ENCODE data around the gene SCD. TPM values are rescaled to one million over a fixed set of nuclear protein-coding genes. Genes with fewer than 3 reads are reported as not detected.
A peak's percentile ranks its signal among the peaks of the same experiment; 100 is the strongest.
"Not testable (repeated sequence)": the region's sequence is repeated elsewhere in the genome, so short reads cannot be mapped to it uniquely, and the experiment has no call there.

SCD gene
- 163 and 165 TPM in 2 replicates for total RNA-seq (2014; rRNA removed; shearing (Covaris generic))
- polyA plus RNA-seq (2014; cell fraction: nucleus; rRNA removed) = 363 and 475 TPM in 2 replicates

DNA sequence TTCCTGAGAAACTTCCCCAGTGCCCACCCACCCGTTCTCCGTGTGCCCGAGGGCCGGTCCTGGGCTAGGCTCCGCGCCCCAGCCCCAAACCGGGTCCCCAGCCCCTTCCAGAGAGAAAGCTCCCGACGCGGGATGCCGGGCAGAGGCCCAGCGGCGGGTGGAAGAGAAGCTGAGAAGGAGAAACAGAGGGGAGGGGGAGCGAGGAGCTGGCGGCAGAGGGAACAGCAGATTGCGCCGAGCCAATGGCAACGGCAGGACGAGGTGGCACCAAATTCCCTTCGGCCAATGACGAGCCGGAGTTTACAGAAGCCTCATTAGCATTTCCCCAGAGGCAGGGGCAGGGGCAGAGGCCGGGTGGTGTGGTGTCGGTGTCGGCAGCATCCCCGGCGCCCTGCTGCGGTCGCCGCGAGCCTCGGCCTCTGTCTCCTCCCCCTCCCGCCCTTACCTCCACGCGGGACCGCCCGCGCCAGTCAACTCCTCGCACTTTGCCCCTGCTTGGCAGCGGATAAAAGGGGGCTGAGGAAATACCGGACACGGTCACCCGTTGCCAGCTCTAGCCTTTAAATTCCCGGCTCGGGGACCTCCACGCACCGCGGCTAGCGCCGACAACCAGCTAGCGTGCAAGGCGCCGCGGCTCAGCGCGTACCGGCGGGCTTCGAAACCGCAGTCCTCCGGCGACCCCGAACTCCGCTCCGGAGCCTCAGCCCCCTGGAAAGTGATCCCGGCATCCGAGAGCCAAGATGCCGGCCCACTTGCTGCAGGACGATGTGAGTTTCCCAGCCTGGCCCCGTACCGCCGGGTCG is at the start of gene SCD:
Gene SCD, plus strand, starts transcription at position 469 of the 803 bp plus-strand sequence. Its CDS starts 272 bp downstream, at position 741.
- DNase-seq (ENCODE audit: extremely low read depth, low read depth) = peak; percentile 96

DNA sequence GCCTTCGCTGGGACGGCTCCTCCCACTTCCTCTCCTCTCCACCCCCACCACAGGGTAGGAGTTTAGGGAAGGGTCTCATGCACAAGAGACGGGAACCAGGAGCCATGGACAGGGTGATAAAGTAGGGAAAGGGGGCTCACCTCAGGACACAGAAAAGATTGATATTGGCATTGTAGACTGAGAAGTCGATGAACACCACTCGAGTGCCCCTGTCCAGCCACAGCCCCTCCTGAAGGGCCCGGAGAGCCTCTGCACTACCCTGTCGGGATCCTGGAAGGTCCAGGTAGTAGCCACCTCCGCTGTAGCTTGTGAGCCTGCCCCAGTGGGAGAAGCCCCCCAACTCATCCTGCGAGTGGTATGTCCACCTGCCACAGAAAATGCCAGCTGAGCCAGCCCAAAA is 49.8 kb upstream of the SCD start:
- DNase-seq (ENCODE audit: extremely low read depth, low read depth) = no peak

DNA sequence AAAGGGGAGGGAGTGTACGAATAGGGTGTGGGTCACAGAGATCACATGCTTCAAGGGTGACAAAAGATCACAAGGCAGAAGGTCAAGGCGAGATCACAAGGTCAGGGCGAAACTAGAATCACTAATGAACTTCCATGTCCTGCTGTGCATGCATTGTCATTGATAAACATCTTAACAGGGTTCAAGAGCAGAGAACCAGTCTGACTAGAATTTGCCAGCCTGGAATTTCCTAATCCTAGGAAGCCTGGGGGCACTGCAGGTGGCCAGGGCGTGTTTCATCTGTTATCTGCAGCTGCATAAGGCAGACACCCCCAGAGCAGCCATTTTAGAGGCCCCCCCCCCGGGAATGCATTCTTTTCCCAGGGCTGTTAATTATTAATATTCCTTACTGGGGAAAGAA is 45.9 kb upstream of the SCD start:
- DNase-seq (ENCODE audit: extremely low read depth, low read depth) = not testable (repeated sequence)

GRCh38 chr10:100303724-100304319 is 43.2 kb upstream of the SCD start:
- peak; percentile 16 for DNase-seq (ENCODE audit: extremely low read depth, low read depth)

- no peak for DNase-seq (ENCODE audit: extremely low read depth, low read depth)
These were observed 42.6 kb upstream of the SCD start for GRCh38 chr10:100304414-100304813.

DNA sequence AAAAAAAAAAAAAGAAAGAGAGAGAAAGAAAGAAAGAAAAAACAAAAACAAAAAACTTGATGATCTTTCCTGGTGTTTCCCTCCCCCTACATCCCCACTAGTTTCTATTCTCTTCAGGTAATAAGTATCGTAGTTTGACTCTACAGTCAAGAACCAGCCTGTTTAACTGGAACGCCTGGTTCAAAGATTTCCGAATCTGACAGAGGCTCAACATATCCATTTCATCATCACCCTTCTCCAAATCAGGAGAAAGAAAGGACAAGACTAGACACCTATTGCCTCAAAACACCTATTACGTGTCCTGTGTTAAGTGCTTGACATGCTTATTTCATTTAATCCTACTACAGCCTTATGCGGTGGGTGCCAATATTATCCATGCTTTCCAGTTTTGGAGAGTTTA is 40.2 kb upstream of the SCD start:
- no peak for DNase-seq (ENCODE audit: extremely low read depth, low read depth)

- DNase-seq (ENCODE audit: extremely low read depth, low read depth) = no peak
These were observed 39.3 kb upstream of the SCD start for GRCh38 chr10:100307684-100308083.

GRCh38 chr10:100311298-100311697 is 35.7 kb upstream of the SCD start:
- DNase-seq (ENCODE audit: extremely low read depth, low read depth) = no peak

GRCh38 chr10:100315615-100316014 is 31.4 kb upstream of the SCD start:
- DNase-seq (ENCODE audit: extremely low read depth, low read depth) = no peak

- no peak for DNase-seq (ENCODE audit: extremely low read depth, low read depth)
These were observed 28.8 kb upstream of the SCD start for GRCh38 chr10:100318207-100318606.

DNA sequence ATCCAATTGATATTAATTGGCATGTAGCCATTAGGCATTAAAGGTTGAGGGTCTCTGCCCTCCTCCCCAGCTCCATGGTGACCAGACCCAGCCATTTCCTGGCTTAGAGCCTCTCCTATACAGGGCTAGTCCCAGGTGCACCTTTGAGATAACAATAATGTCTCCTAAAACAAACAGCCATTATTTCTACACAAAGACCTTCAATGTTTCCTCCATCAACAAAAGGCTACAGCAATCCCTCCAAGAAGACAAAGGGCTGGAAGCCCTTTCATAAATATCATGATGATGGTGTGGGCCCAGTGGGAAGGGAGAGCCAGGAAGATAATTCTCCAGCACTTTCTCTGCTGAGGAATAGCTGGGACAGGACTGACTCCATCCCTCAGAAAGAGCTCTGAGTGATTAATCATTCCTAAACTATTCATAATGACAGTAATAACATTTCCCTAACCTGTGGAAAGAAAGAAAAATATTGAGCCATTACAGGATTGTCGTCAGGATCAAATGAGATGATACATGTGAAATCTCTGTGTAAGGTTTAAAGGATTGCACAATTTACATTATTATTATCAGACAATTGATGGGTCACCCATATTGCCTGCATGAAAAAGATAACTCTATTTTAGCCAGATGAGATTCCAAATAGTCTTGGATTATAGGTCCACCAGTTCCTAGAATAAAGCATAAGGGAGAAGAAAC is 27.2 kb upstream of the SCD start:
- DNase-seq (ENCODE audit: extremely low read depth, low read depth) = no peak

GRCh38 chr10:100325158-100325557 is 21.9 kb upstream of the SCD start:
- DNase-seq (ENCODE audit: extremely low read depth, low read depth) = no peak

- no peak for DNase-seq (ENCODE audit: extremely low read depth, low read depth)
These were observed 19.9 kb upstream of the SCD start for GRCh38 chr10:100327007-100327717.

- no peak for DNase-seq (ENCODE audit: extremely low read depth, low read depth)
These were observed 19.4 kb upstream of the SCD start for GRCh38 chr10:100327718-100328009.

DNA sequence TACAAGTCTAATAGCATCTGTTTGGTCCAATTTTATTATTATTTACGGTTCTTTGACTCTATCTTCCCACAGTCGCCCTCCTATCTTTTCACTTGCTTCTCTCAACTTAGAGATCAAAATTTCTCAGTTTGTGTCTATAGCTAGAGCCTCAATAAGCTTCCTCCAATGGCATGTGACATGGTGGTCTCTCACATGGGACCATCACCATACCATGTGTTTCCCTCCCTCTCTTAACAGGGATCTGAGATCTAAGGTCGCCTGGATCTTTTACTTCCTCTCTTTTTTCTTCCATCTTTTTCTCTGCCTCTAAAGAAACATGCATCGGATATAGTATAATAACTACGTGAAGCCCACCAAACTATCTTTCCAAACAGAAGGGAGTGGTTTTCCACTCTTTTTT is 18.8 kb upstream of the SCD start:
- DNase-seq (ENCODE audit: extremely low read depth, low read depth) = no peak

DNA sequence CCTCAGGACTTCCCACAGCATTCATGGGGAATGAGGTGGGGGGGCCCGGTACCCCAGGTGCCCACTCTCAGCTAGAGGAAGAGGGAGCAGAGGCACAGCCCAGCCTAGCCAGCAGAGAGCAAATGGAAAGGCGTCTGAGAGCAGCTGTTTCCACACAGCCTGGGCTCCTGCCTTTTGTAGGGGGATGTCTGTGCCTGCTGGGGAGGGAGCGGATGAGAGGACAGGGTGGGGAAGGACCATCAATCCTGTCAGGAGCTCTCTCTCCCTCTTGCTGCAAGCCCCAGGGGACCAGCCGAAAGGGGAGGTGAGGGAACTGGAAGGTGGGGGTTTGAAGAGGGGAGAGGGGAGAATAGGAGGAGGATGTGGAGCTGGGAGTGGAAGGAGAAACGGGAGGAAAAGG is 17.0 kb upstream of the SCD start, which contains the start of gene PKD2L1:
Gene PKD2L1, minus strand, starts transcription at position 150 of the 400 bp plus-strand sequence. Its CDS starts 125 bp downstream, at position 25.
- no peak for DNase-seq (ENCODE audit: extremely low read depth, low read depth)

- no peak for DNase-seq (ENCODE audit: extremely low read depth, low read depth)
These were observed 13.9 kb upstream of the SCD start for GRCh38 chr10:100333106-100333505.

DNA sequence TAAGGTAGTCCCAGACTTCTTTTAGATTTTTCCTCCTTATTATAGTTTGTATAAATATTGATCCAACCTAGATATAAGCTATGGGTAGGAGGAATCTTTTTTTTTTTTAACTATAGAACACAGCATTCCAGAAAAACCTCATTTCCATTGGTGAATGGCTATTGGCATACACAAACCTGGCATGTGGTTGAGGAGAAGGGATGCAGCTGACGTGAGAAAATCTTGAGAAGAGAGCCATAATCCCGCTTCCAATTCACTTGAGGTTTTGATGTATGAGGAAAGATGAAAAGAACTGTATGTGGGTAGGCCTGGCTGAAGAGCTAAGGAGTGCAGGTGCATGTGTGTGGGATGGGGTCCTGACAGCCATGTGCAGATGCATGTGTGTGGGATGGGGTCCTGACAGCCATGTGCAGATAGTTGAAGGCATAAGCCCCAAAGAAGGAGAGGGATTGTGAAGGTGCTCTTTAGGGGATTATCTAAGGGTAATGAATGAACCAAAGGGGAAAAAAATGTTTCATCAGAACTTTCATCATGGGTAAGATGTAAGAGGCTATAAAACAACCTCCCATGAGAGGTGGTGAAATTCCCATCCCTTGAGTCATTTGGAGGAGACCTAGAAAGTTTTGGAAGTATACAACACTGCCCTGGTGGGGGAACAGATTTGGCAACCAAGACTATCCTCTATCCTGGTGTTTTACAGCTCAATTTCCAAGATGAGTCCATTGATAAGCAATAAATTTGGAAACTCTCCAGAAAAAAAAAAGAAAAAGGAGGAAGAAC is 13.2 kb upstream of the SCD start:
- DNase-seq (ENCODE audit: extremely low read depth, low read depth) = no peak

DNA sequence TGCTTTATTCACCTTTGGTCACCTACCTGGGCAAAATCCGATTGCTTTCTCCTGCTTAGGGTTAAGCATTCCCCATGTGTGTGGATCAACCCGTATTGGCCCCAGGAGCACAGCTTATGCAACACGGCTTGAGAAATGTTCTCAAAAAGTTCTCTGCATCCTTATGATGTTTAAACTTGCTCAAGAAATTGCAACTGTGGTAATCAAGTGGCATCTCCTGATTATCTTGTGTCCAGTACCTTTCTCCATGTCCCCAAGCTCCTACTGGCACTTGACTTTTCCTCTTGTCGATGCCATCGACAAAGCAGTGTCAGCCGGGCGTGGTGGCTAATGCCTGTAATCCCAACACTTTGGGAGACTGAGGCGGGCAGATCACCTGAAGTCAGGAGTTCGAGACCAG is 12.3 kb upstream of the SCD start:
- no peak for DNase-seq (ENCODE audit: extremely low read depth, low read depth)

DNA sequence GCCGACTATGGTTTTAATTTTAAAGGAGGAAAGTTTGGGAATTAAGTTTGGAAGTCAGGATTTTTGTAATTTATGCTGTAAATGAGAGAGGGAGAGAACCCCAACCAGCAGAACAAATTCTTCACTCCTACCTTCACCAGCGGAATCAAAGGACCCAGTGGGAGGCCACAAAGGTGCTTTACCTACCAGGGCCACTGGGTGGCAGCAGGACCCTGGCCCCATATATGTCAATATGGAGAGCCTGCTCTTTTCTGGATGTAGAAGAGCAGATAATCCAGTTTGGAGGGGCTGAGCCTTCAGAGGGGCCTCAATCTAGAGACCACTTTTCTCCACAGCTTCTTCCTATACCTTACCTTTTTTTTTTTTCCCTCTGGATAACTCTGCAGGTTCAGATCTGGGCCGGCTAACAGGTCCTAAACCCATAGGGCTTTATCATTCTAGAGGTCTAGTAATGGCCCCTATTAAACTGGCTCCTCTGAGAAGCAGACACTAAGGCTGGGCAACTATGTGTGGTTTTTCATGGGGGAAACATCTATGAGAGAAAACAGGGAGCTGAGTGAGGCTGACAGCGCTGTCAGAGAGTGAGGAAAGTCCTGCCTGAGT is 8.5 kb upstream of the SCD start:
- peak; percentile 70 for DNase-seq (ENCODE audit: extremely low read depth, low read depth)
